GM20431 (cell line): ENCODE data around the gene NME7.

ENCODE experiments used
- in situ Hi-C: fragments of 300-500 bp; cut with MseI, MboI; formaldehyde crosslinking; loops from one replicate; pipeline ENCODE4 v1.15.0; 2020; ENCODE audit warnings: low sequenced_read_pairs; ENCODE audit not compliant: unreplicated experiment

Gene NME7

GRCh38 chr1:169249611-169250010, 118.0 kb downstream of the NME7 start:
- in situ Hi-C loops, result no loop called here

DNA sequence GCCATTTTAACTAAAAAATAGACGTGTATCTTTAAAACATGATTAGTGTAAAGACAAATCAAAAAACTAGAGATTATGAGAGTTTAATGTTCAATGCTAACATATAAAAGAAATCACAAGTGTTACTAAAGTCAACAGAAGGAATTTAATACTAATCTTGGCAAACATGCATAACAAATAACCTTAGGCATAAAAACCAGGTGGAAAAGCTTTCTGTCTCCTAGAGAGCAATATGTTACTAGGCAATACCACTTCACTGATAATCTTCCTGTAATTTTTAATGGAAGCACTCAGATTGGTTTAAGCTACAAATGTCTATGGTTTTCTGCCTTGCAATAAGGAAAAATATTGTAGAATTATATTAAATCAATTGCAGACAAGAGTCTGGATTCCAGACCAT, 121.9 kb downstream of the NME7 start:
- in situ Hi-C loops, result no loop called here

DNA sequence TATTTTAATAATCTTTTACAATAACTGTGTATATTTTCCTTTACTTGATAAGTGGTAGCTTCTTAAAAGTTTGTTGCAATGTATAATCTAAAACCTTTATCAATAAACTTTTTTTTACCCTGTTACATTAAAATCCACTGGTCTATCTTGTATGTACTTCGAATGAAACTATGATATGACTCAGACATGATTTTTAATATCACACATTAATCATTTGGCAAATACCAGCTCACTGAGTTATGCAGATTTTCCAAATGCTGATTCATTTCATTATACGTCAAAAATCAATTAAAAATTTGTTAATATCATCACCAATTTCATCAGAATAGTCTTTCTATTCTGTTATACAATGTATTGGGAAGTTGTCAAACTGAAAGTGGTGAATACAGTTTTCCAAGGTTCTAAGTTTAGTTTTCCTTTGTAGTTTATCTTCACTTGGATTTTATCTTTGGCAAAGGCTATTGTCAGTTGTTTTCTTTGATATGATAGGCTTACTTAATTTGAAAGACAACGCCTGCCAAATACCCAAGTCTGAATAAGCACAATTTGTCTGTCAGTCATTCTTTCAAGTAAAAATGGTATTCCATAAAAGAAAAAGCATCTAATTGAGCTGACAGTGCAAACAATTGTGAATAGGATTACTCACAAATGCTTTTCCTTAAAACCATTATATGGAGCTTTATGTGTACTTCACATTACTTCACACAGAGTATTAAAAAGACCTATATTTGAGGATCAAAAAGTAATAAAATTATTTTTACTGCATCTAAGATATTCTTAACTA, 127.0 kb downstream of the NME7 start:
- in situ Hi-C loops, result no loop called here

DNA sequence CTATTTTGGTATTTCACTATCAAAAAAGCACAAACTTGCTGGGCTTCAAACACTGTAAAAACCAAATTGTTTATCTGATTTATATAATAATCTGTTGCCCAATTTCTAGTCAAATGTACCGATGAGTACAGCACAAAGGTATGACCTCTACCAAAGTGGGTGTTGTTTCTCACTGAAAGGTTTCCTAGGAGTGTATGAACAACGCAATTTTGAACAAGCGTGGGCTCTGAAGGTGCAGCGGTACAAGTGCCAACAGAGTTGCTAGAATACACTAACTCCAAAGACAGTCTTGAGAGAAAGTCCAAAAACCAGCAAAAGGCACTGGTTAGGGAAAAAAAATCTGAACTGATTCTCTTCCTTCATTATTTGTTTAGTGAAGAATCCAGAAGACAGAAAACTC, 130.7 kb downstream of the NME7 start:
- in situ Hi-C loops, result no loop called here

GRCh38 chr1:169236143-169236542, 131.5 kb downstream of the NME7 start:
- in situ Hi-C loops, result no loop called here

DNA sequence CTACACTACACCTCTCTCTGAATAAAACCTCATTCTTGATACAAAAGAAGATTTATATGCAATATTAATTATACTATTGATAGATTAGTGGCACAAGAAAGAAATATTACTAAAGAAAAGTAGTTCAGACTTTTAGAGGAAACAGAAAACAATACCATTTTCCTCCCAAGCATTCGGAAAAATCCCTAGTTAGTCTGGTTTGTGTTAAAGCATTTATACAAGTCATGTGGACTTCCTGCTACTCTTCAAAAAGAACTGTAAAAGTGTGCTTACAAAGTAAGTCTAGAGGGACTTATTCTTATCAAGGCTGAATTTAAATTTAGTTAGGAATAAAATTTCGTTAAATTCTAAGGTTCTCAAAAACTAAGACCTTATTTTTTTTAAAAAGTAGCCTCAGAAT, 132.0 kb downstream of the NME7 start:
- in situ Hi-C loops, result no loop called here

DNA sequence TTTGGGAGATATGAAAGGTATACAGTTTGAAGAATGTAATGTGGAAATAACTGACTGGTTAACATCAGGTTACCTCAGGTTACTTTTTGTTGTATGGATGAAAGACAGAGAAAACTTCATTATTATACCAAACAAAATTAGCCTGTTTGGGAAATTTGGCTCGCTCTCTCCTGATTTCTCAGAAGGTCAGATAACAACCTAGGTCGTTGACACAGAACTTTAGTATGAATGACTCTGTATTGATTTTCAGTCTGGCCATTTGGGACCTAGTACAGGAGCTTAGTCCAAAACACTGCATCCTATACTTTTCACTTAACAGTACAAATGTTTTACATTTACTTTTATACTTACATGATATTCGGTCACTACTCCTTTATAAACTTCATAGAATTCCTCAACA, 132.8 kb downstream of the NME7 start:
- in situ Hi-C loops, result no loop called here

DNA sequence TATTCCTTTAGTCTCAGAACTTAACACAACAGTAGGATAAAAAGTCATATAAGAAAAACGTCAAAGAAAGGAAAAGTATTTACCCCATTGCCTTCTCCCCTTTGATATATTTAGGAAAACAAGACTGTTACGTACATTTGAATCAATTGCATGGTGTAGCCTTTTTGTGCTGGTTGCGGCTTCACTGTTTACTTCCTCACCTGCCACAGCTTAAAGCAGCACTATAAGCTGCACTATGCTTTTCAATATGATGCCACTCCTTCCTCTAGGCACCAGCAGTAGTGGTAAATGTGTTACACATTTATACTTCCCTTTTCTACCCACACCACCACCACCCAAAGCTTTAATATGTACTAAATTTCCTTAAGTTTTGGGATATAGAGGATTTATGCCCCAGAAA, 150.0 kb downstream of the NME7 start:
- in situ Hi-C loops, result no loop called here

- in situ Hi-C loops, result no loop called here
These were observed 153.0 kb downstream of the NME7 start for GRCh38 chr1:169214598-169214997.

- in situ Hi-C loops, result no loop called here
These were observed 155.5 kb downstream of the NME7 start for GRCh38 chr1:169212088-169212487.

GRCh38 chr1:169207797-169208520, 159.6 kb downstream of the NME7 start:
- in situ Hi-C loops, result no loop called here

DNA sequence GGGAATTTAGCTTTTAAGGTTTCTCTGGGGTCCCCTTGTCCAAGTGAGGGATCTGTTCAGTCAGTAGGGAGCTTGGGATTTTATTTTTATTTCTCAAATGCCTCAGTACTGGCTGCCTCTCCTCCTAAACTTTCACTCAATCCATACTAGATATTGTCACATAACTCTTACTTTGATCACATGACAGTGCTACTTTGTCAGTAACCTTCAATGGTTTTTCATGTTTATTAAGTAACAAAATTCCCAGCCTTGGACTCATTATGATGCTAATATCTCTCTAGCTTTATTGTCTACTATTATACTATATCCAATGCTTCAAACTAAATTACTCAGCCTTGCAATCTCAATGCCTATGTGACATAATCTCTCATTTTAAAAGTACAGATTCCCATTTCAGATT, 163.4 kb downstream of the NME7 start:
- in situ Hi-C loops, result no loop called here

DNA sequence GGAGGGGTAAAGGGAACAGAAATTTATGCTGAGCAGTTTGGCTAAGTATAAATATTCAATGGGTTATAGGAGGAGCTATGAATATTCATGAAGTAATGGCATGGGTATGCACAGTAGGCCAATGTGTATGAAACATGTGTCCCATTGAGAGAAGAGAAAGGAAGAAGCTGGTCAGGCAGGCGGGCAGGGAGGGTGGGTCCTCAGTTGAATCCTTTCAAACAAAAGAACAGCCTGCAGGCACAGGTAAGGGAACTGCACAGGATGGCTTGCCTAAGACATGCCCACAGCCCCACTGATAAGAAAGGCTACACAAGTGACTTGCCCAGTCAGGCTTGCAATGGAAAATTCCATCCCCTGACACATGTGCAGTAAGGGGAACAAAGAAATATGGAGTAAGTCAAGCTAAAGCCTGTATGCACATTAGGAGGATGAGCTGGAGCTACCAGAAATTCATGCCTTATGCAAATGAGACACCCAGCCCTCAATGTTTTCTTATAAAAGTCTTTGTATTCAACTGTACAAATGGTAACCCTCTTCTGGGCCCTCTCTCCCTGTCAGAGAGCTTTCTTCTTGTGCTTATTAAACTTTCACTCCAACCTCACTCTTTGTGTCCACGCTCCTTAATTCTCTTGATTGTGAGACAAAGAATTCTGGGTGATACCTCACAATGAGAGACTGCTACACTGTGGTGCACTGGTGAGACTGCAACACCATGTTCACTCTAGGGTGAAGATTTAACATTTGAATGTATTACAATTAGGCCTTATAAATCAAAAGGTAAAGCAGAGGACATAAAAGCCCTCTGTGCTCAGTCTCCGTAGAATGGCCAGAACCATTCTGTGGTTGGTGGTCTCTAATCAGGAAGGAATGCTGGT, 164.6 kb downstream of the NME7 start:
- in situ Hi-C loops, result no loop called here

- in situ Hi-C loops, result no loop called here
These were observed 166.4 kb downstream of the NME7 start for GRCh38 chr1:169201084-169201619.

DNA sequence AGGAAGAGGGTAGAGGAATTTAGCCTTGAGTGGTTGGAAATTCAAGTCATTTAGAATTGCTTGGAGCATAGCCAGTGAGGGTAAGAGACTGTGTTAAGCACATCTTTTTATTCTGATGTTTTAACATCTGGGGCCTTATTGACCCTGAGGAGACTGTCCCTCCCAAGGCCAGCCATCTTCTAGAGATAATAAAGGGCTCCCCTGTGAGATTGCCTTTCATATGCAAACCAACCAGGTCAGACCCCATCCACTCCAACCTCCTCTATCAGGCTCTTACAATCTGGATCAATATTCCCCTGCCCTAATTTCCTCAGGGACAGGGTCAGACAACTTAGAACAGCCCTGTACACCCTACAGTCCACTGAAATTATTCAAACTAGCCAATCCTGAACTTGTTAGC, 167.3 kb downstream of the NME7 start:
- in situ Hi-C loops, result no loop called here

DNA sequence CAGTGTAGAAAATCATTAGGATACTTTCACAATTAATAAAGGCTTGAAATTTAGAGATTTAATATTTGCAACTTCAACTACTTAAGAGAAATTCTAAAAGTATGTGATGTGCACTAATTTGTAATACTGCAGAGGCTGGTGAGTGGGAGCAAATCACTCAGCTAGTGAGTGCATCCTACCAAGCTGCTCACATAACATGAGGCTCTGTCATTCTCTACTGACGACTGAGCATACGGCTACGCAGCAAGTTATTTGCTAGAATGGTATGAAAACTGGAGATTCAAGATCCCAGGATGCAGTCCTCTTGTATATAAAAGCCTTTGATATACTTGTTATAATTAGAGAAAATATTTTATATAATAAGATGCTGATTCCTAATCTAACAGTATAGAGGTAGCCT, 171.0 kb downstream of the NME7 start:
- in situ Hi-C loops, result no loop called here

- in situ Hi-C loops, result no loop called here
These were observed 171.4 kb downstream of the NME7 start for GRCh38 chr1:169196161-169196560.

- in situ Hi-C loops, result no loop called here
These were observed 174.3 kb downstream of the NME7 start for GRCh38 chr1:169193191-169193850.

- in situ Hi-C loops, result no loop called here
These were observed 181.5 kb downstream of the NME7 start for GRCh38 chr1:169186106-169186505.

GRCh38 chr1:169184812-169185211, 182.8 kb downstream of the NME7 start:
- in situ Hi-C loops, result no loop called here
